WTC11 (cell line): ENCODE results near the gene ZCCHC18. TPM values are rescaled to one million over a fixed set of nuclear protein-coding genes. Genes with fewer than 3 reads are reported as not detected.

Source experiments
- ATAC-seq: fragments of 200-7000 bp; cut with Tn5 transposase; 2 replicates; pipeline ENCODE4 v1.10.0; 2021; ENCODE audit warnings: mild to moderate bottlenecking, moderate library complexity
- CTCF ChIA-PET: fragments of 300-600 bp; sonication (Branson Sonifier 250); formaldehyde crosslinking; loops from one replicate; lab custom pipeline; 2021; ENCODE audit warnings: antibody characterized with exemption; lab: Charles Lee
- POLR2A ChIA-PET: fragments of 350-600 bp; sonication (Branson Sonifier 250); formaldehyde crosslinking; loops from one replicate; lab custom pipeline; 2021; ENCODE audit warnings: antibody characterized with exemption; lab: Charles Lee
- DNase-seq: peaks from one replicate; pipeline ENCODE4 v3.0.0; 2021; ENCODE audit warnings: low spot score
- H3K27ac Mint-ChIP-seq: 2 replicates; pipeline ENCODE4 v1.8.0; 2021; ENCODE audit warnings: mixed read lengths
- H3K27me3 Mint-ChIP-seq: 2 replicates; pipeline ENCODE4 v1.8.0; 2021; ENCODE audit warnings: low read depth, mild to moderate bottlenecking, moderate library complexity, mixed read lengths
- H3K36me3 Mint-ChIP-seq: 2 replicates; pipeline ENCODE4 v1.8.0; 2021; ENCODE audit warnings: mixed read lengths
- H3K4me1 Mint-ChIP-seq: 2 replicates; pipeline ENCODE4 v1.8.0; 2022; ENCODE audit warnings: mixed read lengths
- H3K4me3 Mint-ChIP-seq: 2 replicates; pipeline ENCODE4 v1.8.0; 2021; ENCODE audit warnings: mild to moderate bottlenecking, moderate library complexity, mixed read lengths
- H3K9me3 Mint-ChIP-seq: 2 replicates; pipeline ENCODE4 v1.8.0; 2021; ENCODE audit warnings: mixed read lengths
- ATF3 ChIP-seq: sonication (generic); formaldehyde crosslinking; conservative IDR thresholded peaks from 2 replicates; pipeline ENCODE4 v1.8.1; 2022; ENCODE audit warnings: mild to moderate bottlenecking, missing genetic modification reagents
- FOXP1 ChIP-seq: sonication (generic); formaldehyde crosslinking; IDR thresholded peaks from 2 replicates; pipeline ENCODE4 v1.8.0; 2022; ENCODE audit warnings: missing genetic modification reagents, mild to moderate bottlenecking, moderate library complexity, borderline replicate concordance
- HMGA2 ChIP-seq: fragments of 250-450 bp; sonication (Bioruptor Pico); IDR thresholded peaks from 2 replicates; pipeline ENCODE4 v1.4.0; 2021; ENCODE audit warnings: mild to moderate bottlenecking, moderate library complexity
- IRF2 ChIP-seq: sonication (generic); formaldehyde crosslinking; IDR thresholded peaks from 2 replicates; pipeline ENCODE4 v1.8.0; 2022; ENCODE audit warnings: low read depth, missing genetic modification reagents, borderline replicate concordance
- MXD4 ChIP-seq: fragments of 250-450 bp; sonication (Bioruptor Pico); IDR thresholded peaks from 2 replicates; pipeline ENCODE4 v1.8.0; 2021; ENCODE audit warnings: mild to moderate bottlenecking, moderate library complexity, borderline replicate concordance
- MYBL2 ChIP-seq: sonication (generic); formaldehyde crosslinking; IDR thresholded peaks from 2 replicates; pipeline ENCODE4 v1.8.1; 2023; ENCODE audit warnings: mild to moderate bottlenecking, moderate library complexity, missing genetic modification reagents
- NR2C2 ChIP-seq: sonication (generic); formaldehyde crosslinking; IDR thresholded peaks from 2 replicates; pipeline ENCODE4 v1.8.0; 2022; ENCODE audit warnings: mild to moderate bottlenecking, missing genetic modification reagents
- NR3C1 ChIP-seq: sonication (generic); formaldehyde crosslinking; conservative IDR thresholded peaks from 2 replicates; pipeline ENCODE4 v1.8.1; 2023; ENCODE audit warnings: low read depth, mild to moderate bottlenecking, missing genetic modification reagents
- RORB ChIP-seq: fragments of 250-450 bp; sonication (Bioruptor Pico); IDR thresholded peaks from 2 replicates; pipeline ENCODE4 v1.9.0; 2021; ENCODE audit warnings: mild to moderate bottlenecking
- SMAD4 ChIP-seq: sonication (generic); formaldehyde crosslinking; IDR thresholded peaks from 2 replicates; pipeline ENCODE4 v1.8.0; 2022; ENCODE audit warnings: mild to moderate bottlenecking, missing genetic modification reagents
- SOX15 ChIP-seq: fragments of 250-450 bp; sonication (Bioruptor Pico); IDR thresholded peaks from 2 replicates; pipeline ENCODE4 v1.9.0; 2021; ENCODE audit warnings: mild to moderate bottlenecking
- TCF7 ChIP-seq: sonication (generic); formaldehyde crosslinking; IDR thresholded peaks from 2 replicates; pipeline ENCODE4 v1.8.0; 2022; ENCODE audit warnings: mild to moderate bottlenecking, low read depth, missing genetic modification reagents, moderate library complexity
- USF1 ChIP-seq: sonication (generic); formaldehyde crosslinking; IDR thresholded peaks from 2 replicates; pipeline ENCODE4 v1.8.0; 2022; ENCODE audit warnings: mild to moderate bottlenecking, missing genetic modification reagents
- ZNF263 ChIP-seq: sonication (generic); formaldehyde crosslinking; IDR thresholded peaks from 2 replicates; pipeline ENCODE4 v1.8.1; 2022; ENCODE audit warnings: low read depth, mild to moderate bottlenecking, moderate library complexity, missing genetic modification reagents
- ZNF671 ChIP-seq: fragments of 250-450 bp; sonication (Bioruptor Pico); IDR thresholded peaks from 2 replicates; pipeline ENCODE4 v1.8.0; 2021; ENCODE audit warnings: mild to moderate bottlenecking
- total RNA-seq: library from RNA; stranded (reverse); gene quantifications from 3 replicates; pipeline ENCODE4 v1.2.3, GENCODE V29; 2021
- TF ChIP-seq, protein P1 (sequence below): sonication (generic); formaldehyde crosslinking; IDR thresholded peaks from 2 replicates; pipeline ENCODE4 v1.8.0; 2023; ENCODE audit warnings: missing genetic modification reagents, mild to moderate bottlenecking, borderline replicate concordance
- TF ChIP-seq, protein P2 (sequence below): fragments of 250-450 bp; sonication (Bioruptor Pico); IDR thresholded peaks from 2 replicates; pipeline ENCODE4 v1.9.0; 2021; ENCODE audit warnings: mild to moderate bottlenecking
- TF ChIP-seq, protein P3 (sequence below): sonication (generic); formaldehyde crosslinking; IDR thresholded peaks from 2 replicates; pipeline ENCODE4 v1.8.1; 2023; ENCODE audit warnings: mild to moderate bottlenecking, moderate library complexity, missing genetic modification reagents

The ZCCHC18 gene
- total RNA-seq, 1 experiment from 2014 or later, result 2.3 TPM

- TF ChIP-seq FOXP1 (CRISPR knock-in tag), result no peak
- no peak for TF ChIP-seq NR2C2 (CRISPR knock-in tag)
- TF ChIP-seq, protein P1, sequence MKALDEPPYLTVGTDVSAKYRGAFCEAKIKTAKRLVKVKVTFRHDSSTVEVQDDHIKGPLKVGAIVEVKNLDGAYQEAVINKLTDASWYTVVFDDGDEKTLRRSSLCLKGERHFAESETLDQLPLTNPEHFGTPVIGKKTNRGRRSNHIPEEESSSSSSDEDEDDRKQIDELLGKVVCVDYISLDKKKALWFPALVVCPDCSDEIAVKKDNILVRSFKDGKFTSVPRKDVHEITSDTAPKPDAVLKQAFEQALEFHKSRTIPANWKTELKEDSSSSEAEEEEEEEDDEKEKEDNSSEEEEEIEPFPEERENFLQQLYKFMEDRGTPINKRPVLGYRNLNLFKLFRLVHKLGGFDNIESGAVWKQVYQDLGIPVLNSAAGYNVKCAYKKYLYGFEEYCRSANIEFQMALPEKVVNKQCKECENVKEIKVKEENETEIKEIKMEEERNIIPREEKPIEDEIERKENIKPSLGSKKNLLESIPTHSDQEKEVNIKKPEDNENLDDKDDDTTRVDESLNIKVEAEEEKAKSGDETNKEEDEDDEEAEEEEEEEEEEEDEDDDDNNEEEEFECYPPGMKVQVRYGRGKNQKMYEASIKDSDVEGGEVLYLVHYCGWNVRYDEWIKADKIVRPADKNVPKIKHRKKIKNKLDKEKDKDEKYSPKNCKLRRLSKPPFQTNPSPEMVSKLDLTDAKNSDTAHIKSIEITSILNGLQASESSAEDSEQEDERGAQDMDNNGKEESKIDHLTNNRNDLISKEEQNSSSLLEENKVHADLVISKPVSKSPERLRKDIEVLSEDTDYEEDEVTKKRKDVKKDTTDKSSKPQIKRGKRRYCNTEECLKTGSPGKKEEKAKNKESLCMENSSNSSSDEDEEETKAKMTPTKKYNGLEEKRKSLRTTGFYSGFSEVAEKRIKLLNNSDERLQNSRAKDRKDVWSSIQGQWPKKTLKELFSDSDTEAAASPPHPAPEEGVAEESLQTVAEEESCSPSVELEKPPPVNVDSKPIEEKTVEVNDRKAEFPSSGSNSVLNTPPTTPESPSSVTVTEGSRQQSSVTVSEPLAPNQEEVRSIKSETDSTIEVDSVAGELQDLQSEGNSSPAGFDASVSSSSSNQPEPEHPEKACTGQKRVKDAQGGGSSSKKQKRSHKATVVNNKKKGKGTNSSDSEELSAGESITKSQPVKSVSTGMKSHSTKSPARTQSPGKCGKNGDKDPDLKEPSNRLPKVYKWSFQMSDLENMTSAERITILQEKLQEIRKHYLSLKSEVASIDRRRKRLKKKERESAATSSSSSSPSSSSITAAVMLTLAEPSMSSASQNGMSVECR (CRISPR knock-in tag), result no peak
- no peak for TF ChIP-seq SOX15 (CRISPR knock-in tag)
These were observed 14.5 kb downstream of the ZCCHC18 start (continued) for GRCh38 chrX:104126856-104127255.

- TF ChIP-seq NR3C1 (no peak), ZNF263 (CRISPR knock-in tag) (no peak)
- TF ChIP-seq, all 79 proteins: peak for 0
- POLR2A ChIA-PET, result no interaction called here
- DNase-seq (no peak), ATAC-seq (no peak)
- no peak overlapping the region for H3K4me3 Mint-ChIP-seq
- no peak overlapping the region for H3K27ac Mint-ChIP-seq
- no peaks in the 10 kb centered on the region for H3K4me1 Mint-ChIP-seq
- no peaks in the 10 kb centered on the region for H3K9me3 Mint-ChIP-seq
- H3K36me3 Mint-ChIP-seq, result no peaks in the 10 kb centered on the region
- CTCF ChIA-PET, result no interaction called here
- H3K27me3 Mint-ChIP-seq, result no peaks in the 10 kb centered on the region; the same call in 1 of the 2 replicates
These were observed 18.5 kb downstream of the ZCCHC18 start for GRCh38 chrX:104130808-104131207.

GRCh38 chrX:104134583-104135261 is 22.4 kb downstream of the ZCCHC18 start:
- TF ChIP-seq ZNF671 (CRISPR knock-in tag) (no peak), MYBL2 (CRISPR knock-in tag) (no peak), USF1 (CRISPR knock-in tag) (no peak), ATF3 (CRISPR knock-in tag) (no peak), HMGA2 (CRISPR knock-in tag) (no peak), IRF2 (CRISPR knock-in tag) (no peak), MXD4 (CRISPR knock-in tag) (no peak), SMAD4 (CRISPR knock-in tag) (no peak), RORB (no peak), TCF7 (CRISPR knock-in tag) (no peak)
- TF ChIP-seq, protein P2, sequence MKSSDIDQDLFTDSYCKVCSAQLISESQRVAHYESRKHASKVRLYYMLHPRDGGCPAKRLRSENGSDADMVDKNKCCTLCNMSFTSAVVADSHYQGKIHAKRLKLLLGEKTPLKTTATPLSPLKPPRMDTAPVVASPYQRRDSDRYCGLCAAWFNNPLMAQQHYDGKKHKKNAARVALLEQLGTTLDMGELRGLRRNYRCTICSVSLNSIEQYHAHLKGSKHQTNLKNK (CRISPR knock-in tag), result no peak
- TF ChIP-seq, protein P3, sequence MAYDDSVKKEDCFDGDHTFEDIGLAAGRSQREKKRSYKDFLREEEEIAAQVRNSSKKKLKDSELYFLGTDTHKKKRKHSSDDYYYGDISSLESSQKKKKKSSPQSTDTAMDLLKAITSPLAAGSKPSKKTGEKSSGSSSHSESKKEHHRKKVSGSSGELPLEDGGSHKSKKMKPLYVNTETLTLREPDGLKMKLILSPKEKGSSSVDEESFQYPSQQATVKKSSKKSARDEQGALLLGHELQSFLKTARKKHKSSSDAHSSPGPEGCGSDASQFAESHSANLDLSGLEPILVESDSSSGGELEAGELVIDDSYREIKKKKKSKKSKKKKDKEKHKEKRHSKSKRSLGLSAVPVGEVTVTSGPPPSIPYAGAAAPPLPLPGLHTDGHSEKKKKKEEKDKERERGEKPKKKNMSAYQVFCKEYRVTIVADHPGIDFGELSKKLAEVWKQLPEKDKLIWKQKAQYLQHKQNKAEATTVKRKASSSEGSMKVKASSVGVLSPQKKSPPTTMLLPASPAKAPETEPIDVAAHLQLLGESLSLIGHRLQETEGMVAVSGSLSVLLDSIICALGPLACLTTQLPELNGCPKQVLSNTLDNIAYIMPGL, result no peak
- CTCF ChIA-PET, result no interaction called here
- Mint-ChIP-seq H3K4me1 (no peaks in the 10 kb centered on the region), H3K4me3 (no peak overlapping the region), H3K36me3 (no peaks in the 10 kb centered on the region), H3K27me3 (no peaks in the 10 kb centered on the region; the same call in 1 of the 2 replicates), H3K9me3 (no peaks in the 10 kb centered on the region; the same call in 1 of the 2 replicates), H3K27ac (no peak overlapping the region)
- ATAC-seq (no peak), DNase-seq (no peak)
- POLR2A ChIA-PET, result no interaction called here
